GM18868 (cell line): Measurements from ENCODE around the gene BAZ2B.

Experiments
- ATAC-seq: cut with Tn5 transposase; IDR thresholded peaks from one replicate; pipeline ENCODE4 v1.9.1; 2021; ENCODE audit warnings: mild to moderate bottlenecking, moderate library complexity; ENCODE audit not compliant: unreplicated experiment

Gene BAZ2B

DNA sequence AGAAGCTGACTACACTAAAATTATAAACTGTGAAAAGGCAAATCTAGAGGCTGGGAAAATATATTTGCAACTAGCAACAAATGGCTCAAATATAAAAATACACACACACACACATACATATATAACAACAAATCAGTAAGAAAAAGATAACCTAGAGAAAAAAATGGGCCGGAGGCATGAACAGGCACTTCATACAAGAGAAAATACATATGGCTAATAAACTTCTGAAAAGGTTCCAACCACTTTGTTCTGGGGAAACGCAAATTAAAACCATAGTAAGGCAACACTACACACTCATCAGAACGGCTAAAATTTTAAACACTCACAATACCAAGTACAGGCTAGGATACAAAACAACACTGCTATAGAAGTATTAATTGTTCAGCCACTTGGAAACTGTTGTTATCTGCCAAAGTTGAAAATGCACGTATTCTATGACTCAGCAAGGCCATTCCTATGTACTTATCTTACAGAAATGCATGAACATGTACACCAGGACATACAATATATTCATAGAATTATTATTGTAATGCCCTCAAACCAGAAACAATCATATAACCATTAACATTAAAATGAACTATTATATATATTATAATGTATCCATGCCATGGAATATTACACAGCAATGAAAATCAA is 345.5 kb downstream of the BAZ2B start:
- ATAC-seq: no peak
